Measurements from ENCODE around the gene CRABP1.

- TF ChIP-seq, protein P1, sequence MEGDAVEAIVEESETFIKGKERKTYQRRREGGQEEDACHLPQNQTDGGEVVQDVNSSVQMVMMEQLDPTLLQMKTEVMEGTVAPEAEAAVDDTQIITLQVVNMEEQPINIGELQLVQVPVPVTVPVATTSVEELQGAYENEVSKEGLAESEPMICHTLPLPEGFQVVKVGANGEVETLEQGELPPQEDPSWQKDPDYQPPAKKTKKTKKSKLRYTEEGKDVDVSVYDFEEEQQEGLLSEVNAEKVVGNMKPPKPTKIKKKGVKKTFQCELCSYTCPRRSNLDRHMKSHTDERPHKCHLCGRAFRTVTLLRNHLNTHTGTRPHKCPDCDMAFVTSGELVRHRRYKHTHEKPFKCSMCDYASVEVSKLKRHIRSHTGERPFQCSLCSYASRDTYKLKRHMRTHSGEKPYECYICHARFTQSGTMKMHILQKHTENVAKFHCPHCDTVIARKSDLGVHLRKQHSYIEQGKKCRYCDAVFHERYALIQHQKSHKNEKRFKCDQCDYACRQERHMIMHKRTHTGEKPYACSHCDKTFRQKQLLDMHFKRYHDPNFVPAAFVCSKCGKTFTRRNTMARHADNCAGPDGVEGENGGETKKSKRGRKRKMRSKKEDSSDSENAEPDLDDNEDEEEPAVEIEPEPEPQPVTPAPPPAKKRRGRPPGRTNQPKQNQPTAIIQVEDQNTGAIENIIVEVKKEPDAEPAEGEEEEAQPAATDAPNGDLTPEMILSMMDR (IDR thresholded peaks at IDR 0.05 in 2 of 3, conservative IDR thresholded peaks at IDR 0.05 in 1 of 3; ENCODE audit: borderline replicate concordance in 1 of 3, insufficient read depth in 1 of 3, low read depth in 2 of 3, low read length in 2 of 3), result no peak
- TF ChIP-seq POLR2A (IDR thresholded peaks at IDR 0.05; ENCODE audit: borderline replicate concordance, extremely low read depth, insufficient read depth, insufficient read length) (no peak), SIN3A (IDR thresholded peaks at IDR 0.05; ENCODE audit: low read depth) (no peak), CBX3 (IDR thresholded peaks at IDR 0.05; ENCODE audit: low read depth) (no peak)
Measured at GRCh38 chr15:78321786-78322185, 18.4 kb upstream of the CRABP1 start.

Data from HCT116 (cell line).